ENCODE results near the gene MYO6. TPM values are rescaled to one million over a fixed set of nuclear protein-coding genes. Genes with fewer than 3 reads are reported as not detected.

Gene MYO6
- total and polyA plus RNA-seq, 2 of the 8 experiments (the other 6 are each of a cell fraction or from before 2014, with no cell fraction given): 8.3 to 21.9 TPM

DNA sequence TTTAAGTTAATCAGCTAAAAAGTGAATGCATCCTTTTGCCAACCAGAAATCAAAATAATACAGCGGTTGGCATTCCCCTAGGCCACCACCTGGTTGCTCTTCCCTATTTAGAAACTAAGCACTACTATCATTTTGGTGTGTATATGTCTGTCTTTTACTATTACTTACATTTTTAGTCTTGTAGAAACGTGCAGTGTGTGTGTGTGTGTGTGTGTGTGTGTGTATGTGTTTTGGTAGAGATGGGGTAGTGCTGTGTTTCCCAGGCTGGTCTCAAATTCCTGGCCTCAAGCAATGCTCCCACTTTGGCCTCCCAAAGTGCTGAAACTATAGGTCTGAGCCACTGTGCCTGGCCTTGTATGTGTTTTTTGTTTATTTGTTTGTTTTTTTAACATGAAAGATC, 27.4 kb downstream of the MYO6 start:
- Histone ChIP-seq H2AK5ac (ENCODE audit: low read depth, low read length) (no peak overlapping the region), H3K9ac (replicated peaks in 1 of 4; ENCODE audit: extremely low read depth in 1 of 4, low read depth in 3 of 4, low read length in 3 of 4) (no peak overlapping the region), H3K79me2 (ENCODE audit: control insufficient read depth in 1 of 2, insufficient read depth in 2 of 2, low read length in 2 of 2) (no peaks in the 10 kb centered on the region)
- TF ChIP-seq HDAC6 (IDR thresholded peaks at IDR 0.05; ENCODE audit: low read depth, low read length) (no peak), KDM5A (IDR thresholded peaks at IDR 0.05; ENCODE audit: low read length) (no peak), NANOG (IDR thresholded peaks at IDR 0.05; ENCODE audit: insufficient read depth, low read depth, low read length, poor library complexity, severe bottlenecking) (no peak), POU5F1 (IDR thresholded peaks at IDR 0.05; ENCODE audit: low read depth, low read length) (no peak), RNF2 (IDR thresholded peaks at IDR 0.05; ENCODE audit: borderline replicate concordance, low read depth, low read length, missing control alignments, poor library complexity, severe bottlenecking) (no peak), FOSL1 (IDR thresholded peaks at IDR 0.05; ENCODE audit: insufficient read depth, low read depth, low read length) (no peak), KDM4A (IDR thresholded peaks at IDR 0.05; ENCODE audit: low read depth, low read length, severe bottlenecking) (no peak), TCF12 (IDR thresholded peaks at IDR 0.05; ENCODE audit: low read depth, low read length) (no peak), POLR2A (IDR thresholded peaks at IDR 0.05; ENCODE audit: control extremely low read depth in 1 of 2, low read depth in 2 of 2, low read length in 2 of 2) (no peak), SUZ12 (IDR thresholded peaks at IDR 0.05; ENCODE audit: low read length) (no peak), HDAC2 (IDR thresholded peaks at IDR 0.05; ENCODE audit: borderline replicate concordance in 1 of 2, low read depth in 2 of 2, low read length in 2 of 2) (no peak), NRF1 (IDR thresholded peaks at IDR 0.05; ENCODE audit: low read depth, low read length) (no peak), MAX (IDR thresholded peaks at IDR 0.05) (no peak), CTBP2 (IDR thresholded peaks at IDR 0.05; ENCODE audit: borderline replicate concordance, insufficient read depth, insufficient read length, low read length) (no peak)

More for the DNA sequence above, 27.4 kb downstream of the MYO6 start:
- Histone ChIP-seq H2BK20ac (ENCODE audit: low read length) (no peak overlapping the region), H3K4me2 (ENCODE audit: insufficient read depth in 1 of 2, low read depth in 2 of 2, low read length in 2 of 2) (no peak overlapping the region), H3K4me1 (replicated peaks in 1 of 4; ENCODE audit: control insufficient read depth in 3 of 4, insufficient read depth in 4 of 4, low read length in 3 of 4) (no peaks in the 10 kb centered on the region), H4K8ac (ENCODE audit: extremely low read depth, insufficient read depth, low read length) (no peak overlapping the region), H2BK5ac (ENCODE audit: low read depth, low read length) (no peak overlapping the region), H3K27ac (ENCODE audit: low read depth, low read length) (no peak overlapping the region), H2BK15ac (ENCODE audit: low read length) (no peak overlapping the region), H3K36me3 (ENCODE audit: control insufficient read depth in 2 of 4, insufficient read depth in 4 of 4, low read length in 3 of 4) (no peaks in the 10 kb centered on the region), H3K27me3 (replicated peaks in 1 of 4; ENCODE audit: control insufficient read depth in 3 of 4, extremely low read depth in 1 of 4, insufficient read depth in 3 of 4, low read length in 3 of 4) (no peaks in the 10 kb centered on the region), H2BK120ac (replicated peaks; ENCODE audit: low read depth, low read length) (no peak overlapping the region), H3K56ac (replicated peaks; ENCODE audit: insufficient read length, low read depth, low read length) (no peak overlapping the region), H3K4ac (replicated peaks; ENCODE audit: insufficient read length, low read depth, low read length) (no peak overlapping the region), H3K23ac (ENCODE audit: insufficient read length) (no peak overlapping the region), H3K18ac (ENCODE audit: extremely low read depth, low read length) (no peak overlapping the region), H4K5ac (ENCODE audit: insufficient read length, low read depth, low read length) (no peak overlapping the region), H4K91ac (replicated peaks; ENCODE audit: insufficient read length, low read length) (no peak overlapping the region), H3K23me2 (ENCODE audit: low read depth, low read length) (no peaks in the 10 kb centered on the region; the same call in 1 of the 2 replicates), H2BK12ac (ENCODE audit: low read depth, low read length) (no peak overlapping the region), H3K14ac (ENCODE audit: insufficient read length) (no peak overlapping the region), H2AFZ (ENCODE audit: low read length) (no peak overlapping the region), H3K4me3 (ENCODE audit: extremely low read depth in 1 of 4, insufficient read depth in 2 of 4, low read depth in 3 of 4, low read length in 4 of 4) (no peak overlapping the region), H3K79me1 (ENCODE audit: low read depth, low read length) (no peaks in the 10 kb centered on the region), H3K9me3 (ENCODE audit: insufficient read depth in 2 of 2, low read depth in 1 of 2, low read length in 1 of 2) (no peaks in the 10 kb centered on the region), H4K20me1 (replicated peaks in 1 of 2; ENCODE audit: control insufficient read depth in 1 of 2, insufficient read depth in 2 of 2, low read length in 2 of 2) (peaks cover 0 to 2% of the 10 kb centered on the region in 2 experiments)
- 78% methylated on average over 2 of the region's 2 CpGs; no CpG with 5 or more reads in 1 of the 2 experiments for WGBS, 2 experiments (ENCODE audit: extremely low coverage in 1 of 2, insufficient coverage in 1 of 2, insufficient read length in 1 of 2, insufficient replicate concordance in 2 of 2, low coverage in 1 of 2, low lambda C conversion rate in 2 of 2, missing lambda C conversion rate in 1 of 2)
- no peak for FAIRE-seq
- DNase-seq (ENCODE audit: low read depth in 1 of 2, low spot score in 2 of 2): no peak
- ChIA-PET CTCF (ENCODE audit: partially characterized antibody) (interaction anchor here (0.6 kb wide), 1 partner anchor 9 kb away, joined by 5 read pairs; no protein-coding TSS in a partner anchor), POLR2A (ENCODE audit: partially characterized antibody) (interaction anchor here (0.9 kb wide), 1 partner anchor 178 kb away, joined by 3 read pairs; no protein-coding TSS in a partner anchor)

Data from H1 (cell line).